CD4-positive, alpha-beta memory T cell (primary cell): Measurements from ENCODE around the gene COL19A1. TPM values are rescaled to one million over a fixed set of nuclear protein-coding genes. Genes with fewer than 3 reads are reported as not detected.

Source experiments
- CTCF ChIA-PET: fragments of 350-600 bp; sonication (Branson Sonifier 250); formaldehyde crosslinking; loops from one replicate; lab custom pipeline; 2021; ENCODE audit warnings: inconsistent platforms; ENCODE audit not compliant: partially characterized antibody; lab: Charles Lee
- POLR2A ChIA-PET: fragments of 350-600 bp; sonication (Branson Sonifier 250); formaldehyde crosslinking; loops from one replicate; lab custom pipeline; 2021; ENCODE audit not compliant: partially characterized antibody; lab: Charles Lee
- DNase-seq, 5 donors: peaks; one replicate each; pipeline versions ENCODE4 v3.0.0 to v3.0.0-alpha.2; 2020 to 2022; ENCODE audit warnings: mixed read lengths in 1 of 5
- H3K27ac ChIP-seq: one replicate; pipeline ENCODE4 v1.7.0; 2013; ENCODE audit warnings: low read depth, low read length
- H3K27me3 ChIP-seq: 2 replicates; pipeline ENCODE4 v1.7.0; 2013; ENCODE audit warnings: mild to moderate bottlenecking, low read length, moderate library complexity; ENCODE audit not compliant: insufficient read depth
- H3K36me3 ChIP-seq: 2 replicates; pipeline ENCODE4 v1.7.0; 2013; ENCODE audit warnings: mild to moderate bottlenecking, low read length, moderate library complexity; ENCODE audit not compliant: insufficient read depth
- H3K4me1 ChIP-seq: 2 replicates; pipeline ENCODE4 v1.7.0; 2013; ENCODE audit warnings: mild to moderate bottlenecking, low read length, moderate library complexity; ENCODE audit not compliant: insufficient read depth
- H3K4me3 ChIP-seq, 2 donors: one replicate each; pipeline ENCODE4 v1.7.0; 2013; ENCODE audit warnings: low read length in 2 of 2, mild to moderate bottlenecking in 1 of 2
- H3K9me3 ChIP-seq, 2 donors: one replicate each; pipeline ENCODE4 v1.7.0; 2013; ENCODE audit warnings: low read length in 2 of 2, control low read depth in 1 of 2; ENCODE audit not compliant: control insufficient read depth in 1 of 2
- H3K27ac Mint-ChIP-seq, 7 donors: one replicate each; pipeline ENCODE4 v1.8.0; 2020 to 2021; ENCODE audit warnings: mixed read lengths in 7 of 7, mild to moderate bottlenecking in 6 of 7, inconsistent platforms in 3 of 7, moderate library complexity in 3 of 7
- H3K27me3 Mint-ChIP-seq, 2 donors: one replicate each; pipeline ENCODE4 v1.8.0; 2020 to 2021; ENCODE audit warnings: mixed read lengths in 2 of 2
- H3K36me3 Mint-ChIP-seq, 2 donors: one replicate each; pipeline ENCODE4 v1.8.0; 2020 to 2021; ENCODE audit warnings: mixed read lengths in 2 of 2, inconsistent platforms in 1 of 2, mild to moderate bottlenecking in 1 of 2
- H3K4me1 Mint-ChIP-seq, 4 donors: one replicate each; pipeline ENCODE4 v1.8.0; 2020 to 2021; ENCODE audit warnings: mixed read lengths in 4 of 4, mild to moderate bottlenecking in 1 of 4
- H3K4me3 Mint-ChIP-seq, 8 donors: one replicate each; pipeline ENCODE4 v1.8.0; 2020 to 2021; ENCODE audit warnings: mixed read lengths in 8 of 8, mild to moderate bottlenecking in 7 of 8, moderate library complexity in 6 of 8, inconsistent platforms in 3 of 8
- H3K9me3 Mint-ChIP-seq, 8 donors: one replicate each; pipeline ENCODE4 v1.8.0; 2020 to 2021; ENCODE audit warnings: mixed read lengths in 8 of 8, mild to moderate bottlenecking in 5 of 8, inconsistent platforms in 3 of 8, moderate library complexity in 1 of 8
- intact Hi-C: fragments of 100-400 bp; cut with micrococcal nuclease; formaldehyde crosslinking; loops from one replicate; pipeline ENCODE4 v1.15.1; 2023
- polyA plus RNA-seq, 2 donors: library from polyadenylated mRNA; unstranded; fragments of 300-500 nt; fragmentation: Illumina TruSeq; gene quantifications; one replicate each; pipeline ENCODE4 v1.2.3, GENCODE V29; 2021
- total RNA-seq, 2 experiments: library from RNA; stranded (reverse); gene quantifications; one replicate each; pipeline ENCODE4 v1.2.3, GENCODE V29; 2021

The COL19A1 gene
- total and polyA plus RNA-seq, 4 experiments from 2014 or later, result 0.02 TPM; not detected in 3

DNA sequence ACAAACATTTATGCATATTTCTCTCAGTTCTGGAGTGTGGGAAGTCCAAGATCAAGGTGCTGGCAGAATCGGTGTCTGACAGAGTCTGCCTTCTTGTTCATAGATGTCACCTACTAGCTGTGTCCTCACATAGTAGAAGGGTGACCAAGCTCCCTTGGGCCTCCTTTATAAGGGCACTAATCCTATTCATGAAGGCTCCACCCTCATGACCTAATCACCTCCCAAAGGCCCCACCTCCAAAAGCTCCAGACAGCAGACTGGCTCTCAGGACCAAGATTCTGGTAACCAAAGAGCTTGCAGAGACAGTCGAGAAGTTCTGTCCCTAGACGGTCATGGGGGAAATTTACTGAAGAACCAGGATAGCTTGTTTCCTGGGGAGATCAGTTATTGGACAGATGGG lies 297.4 kb downstream of the COL19A1 start:
- ChIA-PET CTCF (no interaction called here), POLR2A (no interaction called here)
- Mint-ChIP-seq H3K4me1 (peaks cover 0 to 6% (median 3%) of the 10 kb centered on the region in 4 donors), H3K27ac (no peak overlapping the region), H3K36me3 (no peaks in the 10 kb centered on the region), H3K9me3 (peaks cover 0 to 5% (median 0%) of the 10 kb centered on the region in 8 donors), H3K27me3 (peaks cover 14 to 27% of the 10 kb centered on the region in 2 donors), H3K4me3 (no peak overlapping the region)
- H3K27me3 ChIP-seq, result peaks cover 3% of the 10 kb centered on the region
- no peaks in the 10 kb centered on the region for H3K36me3 ChIP-seq
- H3K4me3 ChIP-seq, result no peak overlapping the region
- intact Hi-C loops, result no loop called here
- no peaks in the 10 kb centered on the region for H3K9me3 ChIP-seq
- H3K27ac ChIP-seq, result no peak overlapping the region
- DNase-seq, result no peak
- no peaks in the 10 kb centered on the region for H3K4me1 ChIP-seq

DNA sequence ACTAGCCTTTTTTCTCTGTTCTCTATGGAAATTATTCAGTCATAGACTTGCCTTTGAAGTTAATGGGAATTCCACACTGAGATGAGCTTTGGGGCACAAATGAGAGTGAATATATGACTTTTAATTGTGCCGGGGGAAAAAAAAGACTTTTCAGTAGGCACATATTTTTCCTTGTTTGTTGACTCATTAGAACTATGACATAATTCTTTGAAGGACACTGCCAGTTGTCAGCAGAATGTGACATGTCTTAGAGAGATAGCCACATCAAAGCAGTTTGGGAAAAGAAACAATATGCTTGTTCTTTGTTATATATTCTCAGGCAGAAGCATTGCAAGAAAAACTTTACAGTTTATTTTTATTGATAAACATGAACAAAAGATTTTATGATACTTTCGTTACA lies 298.2 kb downstream of the COL19A1 start:
- H3K9me3 ChIP-seq, result no peaks in the 10 kb centered on the region
- Mint-ChIP-seq H3K4me1 (peaks cover 0 to 6% (median 3%) of the 10 kb centered on the region in 4 donors), H3K27ac (no peak overlapping the region), H3K4me3 (no peak overlapping the region), H3K36me3 (no peaks in the 10 kb centered on the region), H3K9me3 (peaks cover 0 to 5% (median 0%) of the 10 kb centered on the region in 8 donors), H3K27me3 (peaks cover 14 to 26% of the 10 kb centered on the region in 2 donors)
- intact Hi-C loops, result no loop called here
- peaks cover 4% of the 10 kb centered on the region for H3K27me3 ChIP-seq
- no peak overlapping the region for H3K4me3 ChIP-seq
- no peaks in the 10 kb centered on the region for H3K4me1 ChIP-seq
- no peak for DNase-seq
- no peaks in the 10 kb centered on the region for H3K36me3 ChIP-seq
- ChIA-PET POLR2A (no interaction called here), CTCF (no interaction called here)
- no peak overlapping the region for H3K27ac ChIP-seq

DNA sequence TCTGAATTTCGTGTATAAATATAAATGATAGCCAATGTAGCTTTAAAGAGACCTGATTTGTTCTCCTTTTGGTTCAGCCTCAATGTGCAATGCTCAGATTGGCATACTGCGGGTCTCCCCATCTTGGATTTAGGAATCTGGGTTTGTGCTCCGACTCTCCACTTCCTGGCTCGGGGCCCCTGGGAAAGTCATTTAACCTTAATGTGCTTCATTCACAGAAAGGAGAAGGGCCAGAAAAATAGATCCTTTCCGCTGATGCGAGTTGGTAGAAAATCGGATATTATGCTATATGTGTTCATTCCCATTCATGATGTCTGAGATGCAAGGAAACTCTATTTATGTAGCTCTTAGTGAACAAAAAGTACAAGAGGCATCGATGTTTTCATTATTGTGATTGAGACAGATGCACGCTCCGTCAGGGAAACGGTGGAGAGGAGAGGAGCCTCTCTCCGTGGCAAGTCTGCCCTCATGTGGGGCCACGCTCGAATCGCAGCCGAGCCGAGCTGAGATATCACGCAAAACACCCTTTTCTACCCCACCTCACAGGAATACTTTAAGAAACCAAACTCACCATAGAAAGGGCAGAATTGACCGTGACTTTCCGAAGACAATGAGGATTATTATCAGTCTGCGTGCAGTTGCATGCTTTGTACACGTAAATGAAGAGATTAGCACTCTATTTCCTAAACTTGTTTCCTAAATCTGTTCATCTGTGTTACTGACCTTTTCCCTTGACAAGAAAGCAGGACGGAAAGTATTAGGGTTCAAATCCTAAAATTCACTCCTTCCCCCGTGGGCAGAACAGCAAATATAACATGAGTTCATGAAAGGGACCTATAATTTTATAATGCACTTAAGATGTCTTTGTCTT lies 300.0 kb downstream of the COL19A1 start:
- DNase-seq, result peak in 3 of 5 donors; percentile 1 to 3 (median 2)
- POLR2A ChIA-PET, result no interaction called here
- H3K4me3 ChIP-seq, result no peak overlapping the region
- no peaks in the 10 kb centered on the region for H3K9me3 ChIP-seq
- intact Hi-C loops, result loop anchor here (2.0 kb wide), 1 partner anchor 434 kb away; no protein-coding TSS in a partner anchor
- H3K4me1 ChIP-seq, result no peaks in the 10 kb centered on the region
- H3K36me3 Mint-ChIP-seq, result no peaks in the 10 kb centered on the region
- no peak overlapping the region for H3K4me3 Mint-ChIP-seq
- peaks cover 0 to 6% (median 3%) of the 10 kb centered on the region in 4 donors for H3K4me1 Mint-ChIP-seq
- H3K27ac Mint-ChIP-seq, result no peak overlapping the region
- peaks cover 0 to 5% (median 0%) of the 10 kb centered on the region in 8 donors for H3K9me3 Mint-ChIP-seq
- no peak overlapping the region for H3K27ac ChIP-seq
- CTCF ChIA-PET, result no interaction called here
- H3K27me3 ChIP-seq, result peaks cover 4% of the 10 kb centered on the region
- H3K27me3 Mint-ChIP-seq, result peaks cover 16 to 23% of the 10 kb centered on the region in 2 donors
- no peaks in the 10 kb centered on the region for H3K36me3 ChIP-seq

DNA sequence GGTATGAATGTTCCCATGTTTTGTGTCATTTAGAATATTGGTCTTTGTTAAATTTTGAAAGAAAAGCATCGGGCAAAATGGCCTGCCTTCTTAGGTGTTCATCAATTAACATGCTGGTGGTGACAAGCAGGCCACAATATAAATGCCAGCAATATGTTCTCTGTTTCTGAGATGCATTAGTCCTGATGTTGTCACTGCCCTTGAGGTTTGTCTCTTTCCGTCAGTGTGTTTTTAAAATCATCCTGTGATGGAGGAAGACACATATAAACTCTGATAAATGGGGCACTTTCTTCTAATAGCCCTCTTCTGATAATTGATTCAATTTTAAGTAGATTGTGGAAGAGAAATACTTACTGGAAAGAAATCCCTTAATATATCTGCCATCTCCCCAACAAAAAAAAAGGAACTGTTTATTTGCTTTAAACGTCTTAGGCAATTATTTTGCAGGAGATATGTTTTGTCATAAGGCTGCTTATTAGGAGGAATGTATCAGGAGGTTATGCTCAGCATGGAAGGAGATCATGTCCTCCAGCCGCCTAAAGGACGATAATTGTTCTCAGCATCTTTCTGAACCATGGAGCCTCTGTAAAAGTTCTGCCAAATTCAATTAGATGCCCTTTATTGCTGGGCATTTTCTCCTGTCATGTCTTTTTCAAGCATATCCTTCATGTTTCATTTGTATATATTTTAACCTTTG lies 302.5 kb downstream of the COL19A1 start:
- no peaks in the 10 kb centered on the region for H3K36me3 Mint-ChIP-seq
- peaks cover 0 to 6% (median 3%) of the 10 kb centered on the region in 4 donors for H3K4me1 Mint-ChIP-seq
- peaks cover 0 to 3% (median 0%) of the 10 kb centered on the region in 8 donors for H3K9me3 Mint-ChIP-seq
- H3K27me3 Mint-ChIP-seq, result peaks cover 17 to 25% of the 10 kb centered on the region in 2 donors
- Histone ChIP-seq H3K9me3 (no peaks in the 10 kb centered on the region), H3K4me3 (no peak overlapping the region), H3K27me3 (peaks cover 4% of the 10 kb centered on the region), H3K36me3 (no peaks in the 10 kb centered on the region), H3K4me1 (no peaks in the 10 kb centered on the region), H3K27ac (no peak overlapping the region)
- DNase-seq, result no peak
- ChIA-PET POLR2A (no interaction called here), CTCF (interaction anchor here (1.0 kb wide), 1 partner anchor 8 kb away, joined by 3 read pairs; no protein-coding TSS in a partner anchor)
- no peak overlapping the region for H3K27ac Mint-ChIP-seq
- no peak overlapping the region for H3K4me3 Mint-ChIP-seq
- intact Hi-C loops, result no loop called here

DNA sequence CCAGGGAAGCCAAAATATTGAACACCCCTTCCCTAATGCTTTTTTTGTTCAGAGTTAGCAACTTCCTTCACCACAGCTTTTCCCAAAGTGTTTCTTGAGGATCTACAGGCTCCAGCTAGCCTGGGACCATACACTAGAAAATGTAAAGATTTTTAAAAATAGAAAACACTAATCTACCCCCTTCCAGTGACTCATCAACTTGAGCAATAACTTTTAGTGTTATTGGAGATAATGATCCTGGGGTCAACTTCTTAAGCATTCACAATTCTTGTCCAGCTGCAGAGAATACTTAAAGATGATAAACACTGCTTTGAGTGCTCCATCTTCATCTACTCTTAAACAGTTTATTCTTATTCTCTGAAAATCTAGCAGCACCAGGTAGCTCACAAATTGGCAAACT lies 304.9 kb downstream of the COL19A1 start:
- Mint-ChIP-seq H3K27ac (no peak overlapping the region), H3K9me3 (peaks cover 0 to 3% (median 0%) of the 10 kb centered on the region in 8 donors), H3K27me3 (peaks cover 10 to 16% of the 10 kb centered on the region in 2 donors), H3K36me3 (no peaks in the 10 kb centered on the region), H3K4me1 (peaks cover 0 to 4% (median 3%) of the 10 kb centered on the region in 4 donors), H3K4me3 (no peak overlapping the region)
- H3K27ac ChIP-seq, result no peak overlapping the region
- no peaks in the 10 kb centered on the region for H3K4me1 ChIP-seq
- ChIA-PET CTCF (no interaction called here), POLR2A (no interaction called here)
- no peaks in the 10 kb centered on the region for H3K9me3 ChIP-seq
- H3K27me3 ChIP-seq, result peaks cover 4% of the 10 kb centered on the region
- intact Hi-C loops, result no loop called here
- no peaks in the 10 kb centered on the region for H3K36me3 ChIP-seq
- H3K4me3 ChIP-seq, result no peak overlapping the region
- DNase-seq, result no peak

DNA sequence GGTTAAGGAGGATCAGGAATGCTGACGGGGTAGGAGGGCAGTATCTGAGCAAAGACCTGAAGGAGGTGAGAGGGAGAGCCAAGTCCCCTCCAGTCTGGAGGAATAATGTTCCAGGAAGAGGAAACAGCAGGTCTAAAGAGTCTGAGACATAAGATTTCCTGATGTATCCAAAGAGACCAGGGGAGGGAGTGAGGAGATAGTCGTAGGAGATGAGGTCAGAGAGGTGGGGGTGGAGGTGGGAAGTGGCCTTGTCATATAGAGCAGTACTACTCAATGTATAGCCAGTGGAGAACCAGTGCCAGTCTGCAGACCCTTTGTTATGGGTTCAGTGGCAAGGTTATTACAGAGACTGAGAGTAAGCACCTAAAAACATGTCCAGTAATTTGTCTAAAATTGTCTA lies 305.9 kb downstream of the COL19A1 start:
- no peaks in the 10 kb centered on the region for H3K36me3 ChIP-seq
- no peaks in the 10 kb centered on the region for H3K4me1 ChIP-seq
- ChIA-PET CTCF (no interaction called here), POLR2A (no interaction called here)
- H3K27ac Mint-ChIP-seq, result no peak overlapping the region
- no peak overlapping the region for H3K4me3 Mint-ChIP-seq
- DNase-seq, result no peak
- intact Hi-C loops, result no loop called here
- no peak overlapping the region for H3K4me3 ChIP-seq
- no peaks in the 10 kb centered on the region for H3K9me3 ChIP-seq
- peaks cover 3 to 8% of the 10 kb centered on the region in 2 donors for H3K27me3 Mint-ChIP-seq
- peaks cover 4% of the 10 kb centered on the region for H3K27me3 ChIP-seq
- peaks cover 0 to 3% (median 0%) of the 10 kb centered on the region in 8 donors for H3K9me3 Mint-ChIP-seq
- H3K36me3 Mint-ChIP-seq, result no peaks in the 10 kb centered on the region
- no peak overlapping the region for H3K27ac ChIP-seq
- H3K4me1 Mint-ChIP-seq, result no peaks in the 10 kb centered on the region

DNA sequence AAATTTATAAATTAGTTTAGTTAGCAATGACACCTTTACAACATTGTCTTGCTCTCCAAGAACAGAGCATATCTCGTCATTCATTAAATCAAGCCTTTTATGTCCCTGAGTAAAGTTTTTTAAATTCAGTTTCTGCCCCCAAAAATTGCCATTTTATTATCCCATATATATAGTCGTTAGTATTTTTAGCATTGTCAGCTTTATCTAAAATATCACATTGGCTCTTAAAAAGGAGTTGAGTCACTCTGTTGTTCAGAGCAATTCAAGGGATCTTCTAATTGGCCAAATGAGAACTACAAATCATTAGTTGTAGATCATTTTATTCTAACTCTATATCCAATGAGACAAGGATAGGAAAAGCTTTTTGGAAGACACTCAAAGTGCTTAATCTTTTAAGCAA lies 309.4 kb downstream of the COL19A1 start:
- Mint-ChIP-seq H3K9me3 (peaks cover 0 to 3% (median 0%) of the 10 kb centered on the region in 8 donors), H3K36me3 (no peaks in the 10 kb centered on the region), H3K27ac (no peak overlapping the region), H3K27me3 (peaks cover 1 to 4% of the 10 kb centered on the region in 2 donors), H3K4me1 (no peaks in the 10 kb centered on the region), H3K4me3 (no peak overlapping the region)
- Histone ChIP-seq H3K9me3 (no peaks in the 10 kb centered on the region), H3K27ac (no peak overlapping the region), H3K36me3 (no peaks in the 10 kb centered on the region), H3K4me1 (no peaks in the 10 kb centered on the region), H3K27me3 (no peaks in the 10 kb centered on the region), H3K4me3 (no peak overlapping the region)
- no peak for DNase-seq
- ChIA-PET CTCF (no interaction called here), POLR2A (no interaction called here)
- intact Hi-C loops, result no loop called here
